Measurements from ENCODE around the gene ARRDC4. TPM values are rescaled to one million over a fixed set of nuclear protein-coding genes. Genes with fewer than 3 reads are reported as not detected.
A peak's percentile ranks its signal among the peaks of the same experiment; 100 is the strongest.

ARRDC4 gene
- total RNA-seq, 1 donor, result 11.7 TPM

DNA sequence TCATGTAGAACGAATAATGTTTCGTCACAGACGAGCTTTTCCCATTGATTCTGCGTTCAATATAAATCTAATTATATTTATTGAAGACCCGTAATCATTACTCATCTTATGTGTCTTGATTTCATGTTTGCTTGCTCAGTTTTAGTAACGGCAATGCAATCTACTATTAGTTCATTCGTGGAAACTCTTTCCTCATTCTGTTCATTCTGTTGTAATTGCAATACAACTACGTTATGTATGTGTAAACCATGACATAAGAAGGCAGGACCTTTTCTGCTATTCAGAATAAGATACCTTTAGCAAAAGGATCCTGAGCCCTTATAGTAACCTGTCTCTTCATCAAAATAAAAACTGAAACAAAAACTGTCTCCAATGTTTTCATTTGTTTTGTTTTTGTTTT is 6.8 kb upstream of the ARRDC4 start:
- TF ChIP-seq, protein P1, sequence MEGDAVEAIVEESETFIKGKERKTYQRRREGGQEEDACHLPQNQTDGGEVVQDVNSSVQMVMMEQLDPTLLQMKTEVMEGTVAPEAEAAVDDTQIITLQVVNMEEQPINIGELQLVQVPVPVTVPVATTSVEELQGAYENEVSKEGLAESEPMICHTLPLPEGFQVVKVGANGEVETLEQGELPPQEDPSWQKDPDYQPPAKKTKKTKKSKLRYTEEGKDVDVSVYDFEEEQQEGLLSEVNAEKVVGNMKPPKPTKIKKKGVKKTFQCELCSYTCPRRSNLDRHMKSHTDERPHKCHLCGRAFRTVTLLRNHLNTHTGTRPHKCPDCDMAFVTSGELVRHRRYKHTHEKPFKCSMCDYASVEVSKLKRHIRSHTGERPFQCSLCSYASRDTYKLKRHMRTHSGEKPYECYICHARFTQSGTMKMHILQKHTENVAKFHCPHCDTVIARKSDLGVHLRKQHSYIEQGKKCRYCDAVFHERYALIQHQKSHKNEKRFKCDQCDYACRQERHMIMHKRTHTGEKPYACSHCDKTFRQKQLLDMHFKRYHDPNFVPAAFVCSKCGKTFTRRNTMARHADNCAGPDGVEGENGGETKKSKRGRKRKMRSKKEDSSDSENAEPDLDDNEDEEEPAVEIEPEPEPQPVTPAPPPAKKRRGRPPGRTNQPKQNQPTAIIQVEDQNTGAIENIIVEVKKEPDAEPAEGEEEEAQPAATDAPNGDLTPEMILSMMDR (IDR thresholded peaks at IDR 0.05; ENCODE audit: insufficient read depth, low read depth, low read length), result no peak
- DNase-seq (ENCODE audit: low read depth), result no peak
- no peak overlapping the region for H3K4me3 ChIP-seq (ENCODE audit: low read depth, low read length)

DNA sequence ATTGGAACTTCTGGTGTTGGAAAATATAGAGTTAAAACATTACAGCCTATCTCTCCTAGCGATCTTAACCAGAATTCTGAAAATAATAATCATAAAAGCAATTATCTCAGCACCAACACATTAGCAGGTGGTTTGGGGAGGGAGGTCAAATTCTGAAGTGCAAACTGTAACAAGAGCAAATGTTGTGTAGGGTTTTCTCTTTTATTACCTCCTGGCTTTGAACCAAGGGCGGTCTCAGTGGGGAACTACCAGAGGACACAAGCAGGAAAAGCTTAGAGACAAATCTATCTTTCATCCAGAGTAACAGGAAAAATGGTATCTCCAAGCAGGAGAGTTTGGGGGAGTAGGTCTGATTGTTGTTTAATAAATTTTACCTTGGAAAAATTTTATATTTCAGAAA is 5.5 kb upstream of the ARRDC4 start:
- H3K4me3 ChIP-seq (ENCODE audit: low read depth, low read length), result no peak overlapping the region
- TF ChIP-seq, protein P1 (IDR thresholded peaks at IDR 0.05; ENCODE audit: insufficient read depth, low read depth, low read length), result no peak
- no peak for DNase-seq (ENCODE audit: low read depth)

DNA sequence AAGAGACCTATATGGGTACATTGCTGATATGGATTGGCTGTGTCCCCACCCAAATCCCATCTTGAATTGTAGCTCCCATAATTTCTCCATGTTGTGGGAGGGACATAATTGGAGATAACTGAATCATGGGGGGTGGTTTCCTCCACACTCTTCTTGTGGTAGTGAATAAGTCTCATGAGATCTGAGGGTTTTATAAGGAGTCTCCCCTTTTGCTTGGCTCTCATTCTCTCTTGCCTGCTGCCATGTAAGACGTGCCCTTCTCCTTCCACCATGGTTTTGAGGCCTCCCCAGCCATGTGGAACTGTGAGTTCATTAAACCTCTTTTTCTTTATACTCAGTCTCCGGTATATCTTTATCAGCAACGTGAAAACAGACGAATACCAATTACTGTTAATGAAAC is 5.0 kb upstream of the ARRDC4 start:
- TF ChIP-seq, protein P1 (IDR thresholded peaks at IDR 0.05; ENCODE audit: insufficient read depth, low read depth, low read length), result no peak
- H3K4me3 ChIP-seq (ENCODE audit: low read depth, low read length), result no peak overlapping the region
- no peak for DNase-seq (ENCODE audit: low read depth)

GRCh38 chr15:97959724-97960363 is 659 bp upstream of the ARRDC4 start:
- no peak for DNase-seq (ENCODE audit: low read depth)
- TF ChIP-seq, protein P1 (IDR thresholded peaks at IDR 0.05; ENCODE audit: insufficient read depth, low read depth, low read length), result no peak
- H3K4me3 ChIP-seq (ENCODE audit: low read depth, low read length), result peak overlapping the region; percentile 58

DNA sequence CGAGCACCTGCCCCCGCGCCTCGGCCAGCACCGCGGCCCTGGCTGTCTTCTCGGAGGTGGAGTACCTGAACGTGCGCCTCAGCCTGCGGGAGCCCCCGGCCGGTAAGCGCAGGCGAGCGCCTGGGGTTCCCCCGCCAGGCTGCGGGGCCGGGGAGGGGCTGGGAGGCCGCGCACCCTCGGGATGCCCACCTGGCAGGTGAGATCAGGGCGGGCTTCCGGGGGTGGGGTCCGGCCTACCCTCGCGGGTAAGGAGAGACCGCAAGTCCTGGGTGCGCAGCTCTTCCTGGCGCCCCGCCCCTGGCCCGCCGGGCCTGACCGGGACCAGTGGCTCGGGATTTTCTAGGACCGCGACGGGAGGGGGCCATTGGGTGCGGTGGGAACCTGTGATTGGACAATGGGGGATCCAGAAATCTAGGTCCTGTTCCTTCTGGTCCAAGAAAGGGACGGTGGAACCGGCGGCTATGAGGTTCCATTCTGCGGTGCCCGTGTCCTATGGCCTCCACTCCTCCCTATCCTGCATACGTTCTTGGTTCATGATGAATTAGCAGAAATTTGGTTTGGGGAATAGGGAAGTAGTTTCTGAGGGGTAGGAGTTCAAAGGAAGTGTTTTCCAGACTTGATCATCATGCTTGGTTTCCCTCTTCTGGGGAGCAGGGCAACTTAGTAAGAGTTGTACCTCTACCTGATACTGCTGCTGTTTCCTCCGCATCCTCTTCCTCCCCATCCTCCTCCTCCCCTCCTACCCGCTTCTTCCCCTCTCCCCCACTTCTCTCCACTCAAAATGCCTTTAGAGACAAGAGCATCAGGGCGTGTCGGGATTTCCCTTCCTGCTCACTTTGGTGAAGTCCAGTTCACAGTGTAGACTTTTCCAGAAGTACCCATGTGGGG is 808 bp downstream of the ARRDC4 start:
- TF ChIP-seq, protein P1 (IDR thresholded peaks at IDR 0.05; ENCODE audit: insufficient read depth, low read depth, low read length), result no peak
- DNase-seq (ENCODE audit: low read depth), result peak; percentile 11
- peak overlapping the region; percentile 82 for H3K4me3 ChIP-seq (ENCODE audit: low read depth, low read length)

- TF ChIP-seq, protein P1 (IDR thresholded peaks at IDR 0.05; ENCODE audit: insufficient read depth, low read depth, low read length), result no peak
- peak overlapping the region; percentile 82 for H3K4me3 ChIP-seq (ENCODE audit: low read depth, low read length)
- DNase-seq (ENCODE audit: low read depth), result no peak
These were observed 1.8 kb downstream of the ARRDC4 start for GRCh38 chr15:97962263-97962662.

Data from fibroblast of villous mesenchyme (primary cell).